Bronchial smooth muscle cell (primary cell): ENCODE data around the gene C4BPB. TPM values are rescaled to one million over a fixed set of nuclear protein-coding genes. Genes with fewer than 3 reads are reported as not detected.

Experiments used
- total RNA-seq: library from RNA; depleted of rRNA; stranded (reverse); fragments of >200 nt; gene quantifications from 2 replicates; pipeline ENCODE4 v1.2.1, GENCODE V29; 2014

The C4BPB gene, protein sequence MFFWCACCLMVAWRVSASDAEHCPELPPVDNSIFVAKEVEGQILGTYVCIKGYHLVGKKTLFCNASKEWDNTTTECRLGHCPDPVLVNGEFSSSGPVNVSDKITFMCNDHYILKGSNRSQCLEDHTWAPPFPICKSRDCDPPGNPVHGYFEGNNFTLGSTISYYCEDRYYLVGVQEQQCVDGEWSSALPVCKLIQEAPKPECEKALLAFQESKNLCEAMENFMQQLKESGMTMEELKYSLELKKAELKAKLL
- total RNA-seq = not detected in 2 replicates

DNA sequence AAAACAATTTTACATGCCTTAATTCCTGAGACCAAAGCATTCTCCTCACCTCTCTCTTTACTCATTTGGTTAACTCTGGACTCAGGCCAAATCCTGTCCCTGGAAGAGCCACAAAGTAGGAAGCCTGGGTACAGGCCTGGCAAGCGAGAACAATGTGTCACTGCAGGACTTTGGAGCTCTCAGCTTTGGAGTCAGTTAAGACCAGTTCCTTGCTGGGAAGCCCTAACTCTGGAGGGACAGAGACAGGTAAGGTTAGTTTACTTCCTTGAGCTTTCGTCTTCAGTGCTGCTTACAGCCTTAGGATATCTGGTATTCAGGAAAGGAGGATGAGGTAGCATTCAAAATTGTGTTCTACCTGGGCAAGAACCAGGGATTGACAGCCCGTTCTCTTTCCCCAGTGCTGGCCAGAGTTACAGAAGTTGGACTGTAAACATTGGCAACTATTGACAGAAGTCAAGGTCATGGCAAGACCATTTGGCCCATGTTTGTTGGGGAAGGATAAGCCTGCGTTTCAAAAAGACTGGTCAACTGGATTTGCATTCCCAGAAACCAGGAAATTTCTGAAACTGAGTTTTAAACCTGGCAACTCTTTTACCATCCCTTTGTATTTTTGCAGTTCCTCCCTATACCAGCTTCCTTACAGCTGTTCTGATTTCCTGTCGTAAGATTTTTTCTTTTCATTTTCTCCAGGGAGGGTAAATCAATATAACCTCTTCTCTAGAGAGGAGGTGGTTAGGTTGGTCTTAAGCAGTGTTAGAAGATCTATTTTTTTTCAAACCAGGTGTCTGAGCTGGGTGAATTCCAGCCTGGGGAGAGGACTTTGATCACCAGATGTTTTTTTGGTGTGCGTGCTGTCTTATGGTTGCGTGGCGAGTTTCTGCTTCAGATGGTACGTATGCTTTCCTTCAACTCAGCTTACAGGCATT is at the start of gene C4BPB:
Gene C4BPB, plus strand, starts transcription at position 160 of the 926 bp plus-strand sequence. Its CDS starts 672 bp downstream, at position 832.

DNA sequence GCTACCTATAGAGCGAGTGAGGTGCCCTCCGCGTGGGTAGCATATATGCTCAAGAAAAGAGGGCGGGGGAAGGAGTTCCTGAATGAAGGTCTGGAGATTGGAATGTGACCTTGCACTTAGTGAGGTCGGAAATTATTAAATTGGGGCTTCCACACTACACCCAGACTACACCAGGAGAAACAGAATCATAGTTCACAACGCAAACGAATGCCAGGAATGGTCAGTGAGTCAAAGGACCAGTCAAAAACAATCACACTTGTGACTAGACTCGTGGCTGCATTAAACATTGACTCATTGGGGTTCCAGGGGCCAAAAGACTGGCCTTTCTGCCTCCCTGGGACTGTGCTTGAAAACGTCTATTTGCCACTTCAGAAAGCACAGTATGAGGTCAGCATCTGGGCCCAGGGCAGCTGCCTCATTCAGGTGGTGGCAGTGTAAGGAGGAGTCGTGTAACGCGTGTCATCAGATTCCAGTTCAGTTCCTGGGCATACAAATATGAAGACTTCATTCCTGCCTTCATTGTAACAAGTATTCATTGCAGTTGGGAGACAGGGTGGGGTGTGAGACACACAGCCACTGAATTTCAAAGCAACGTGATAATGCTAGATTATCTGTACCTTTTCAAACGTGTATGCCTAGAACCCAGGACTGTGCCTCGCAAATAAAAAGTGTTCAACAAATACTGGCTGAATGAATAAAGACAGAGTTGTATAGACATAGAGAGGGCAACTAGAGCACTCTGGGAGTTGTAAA is 37.3 kb upstream of the C4BPB start, which contains the start of gene YOD1:
Gene YOD1, minus strand, starts transcription at position 18 of the 753 bp plus-strand sequence. CDS start 178 bp downstream, outside the sequence.

DNA sequence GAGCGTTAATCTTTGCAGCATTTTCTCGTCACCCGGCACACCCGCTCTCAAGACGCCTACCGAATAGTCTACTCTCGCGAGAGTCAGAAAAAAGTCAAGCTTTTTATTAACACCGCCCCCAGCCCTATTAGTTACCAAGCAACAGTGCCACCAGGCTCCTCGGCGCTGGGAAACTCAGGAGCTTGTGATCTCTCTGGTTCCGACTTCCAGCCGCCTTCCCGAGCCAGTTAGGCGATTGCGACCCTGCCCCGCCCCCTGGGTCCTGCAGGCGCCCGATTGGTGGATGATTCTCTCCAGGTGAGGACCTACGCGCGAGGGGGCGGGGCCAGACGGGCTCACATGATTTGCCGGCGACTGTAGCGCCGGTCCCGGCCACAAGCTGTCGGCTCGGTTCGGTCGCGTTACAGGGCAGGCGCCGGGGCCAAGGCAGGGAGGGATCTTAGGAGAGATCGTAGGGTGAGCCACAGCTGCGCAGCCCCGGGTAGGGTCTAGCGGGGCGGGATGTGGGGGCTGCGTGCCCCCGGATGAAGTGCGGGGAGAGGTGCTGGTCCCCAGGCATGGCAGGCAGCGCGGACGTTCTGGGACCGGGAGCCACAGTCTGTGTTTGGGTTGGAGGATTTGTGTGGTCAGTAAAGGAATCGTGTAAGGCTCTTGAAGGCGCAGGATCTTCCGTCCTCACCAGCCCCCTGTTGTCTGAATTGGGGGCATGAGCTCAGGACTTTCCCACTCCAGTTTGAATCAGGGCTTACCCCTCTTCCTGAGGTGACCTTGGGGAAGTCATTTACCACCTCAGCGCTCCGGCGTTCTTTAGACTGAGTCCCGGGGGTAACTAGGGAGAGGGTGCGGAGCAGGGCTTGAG is 35.5 kb upstream of the C4BPB start, which contains the start of gene PFKFB2:
Gene PFKFB2, plus strand, starts transcription at position 365 of the 859 bp plus-strand sequence. CDS start 1,443 bp downstream, outside the sequence.

DNA sequence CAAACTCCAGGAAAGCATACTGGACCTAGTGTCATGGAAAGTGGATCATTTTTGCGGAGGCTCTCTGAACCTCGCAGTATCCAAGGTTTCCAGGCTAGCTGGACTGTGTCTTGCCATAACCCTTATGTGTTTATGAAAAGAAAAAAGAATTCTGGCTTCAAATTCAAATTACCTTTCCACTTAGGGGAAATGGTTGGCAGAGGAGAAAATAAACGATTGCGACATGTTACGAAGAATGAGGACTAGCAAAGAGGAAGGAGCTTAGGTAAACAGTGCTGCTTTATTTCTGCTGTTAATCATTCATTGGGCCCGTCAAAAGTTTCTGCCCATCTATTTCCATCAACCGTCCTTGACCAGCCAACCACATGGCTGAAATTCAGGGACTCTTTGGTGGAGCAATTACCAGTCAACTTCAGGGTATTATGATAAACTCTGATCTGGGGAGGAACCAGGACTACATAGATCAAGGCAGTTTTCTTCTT is 15.3 kb downstream of the C4BPB start, which contains the start of gene C4BPA:
Gene C4BPA, plus strand, starts transcription at position 342 of the 482 bp plus-strand sequence. CDS start 8,793 bp downstream, outside the sequence.

Other genes with a start within 250 kb of the C4BPB start
- gene IL20, start 223.2 kb upstream of the C4BPB start, total RNA-seq = not detected in 2 replicates
- gene IL24, start 191.4 kb upstream of the C4BPB start, total RNA-seq = not detected in 2 replicates
- gene FCMR, start 166.9 kb upstream of the C4BPB start, total RNA-seq = not detected in 2 replicates
- not detected in 2 replicates for gene PIGR, start 142.4 kb upstream of the C4BPB start, total RNA-seq
- gene FCAMR, start 118.4 kb upstream of the C4BPB start, total RNA-seq = under 0.01 TPM in 1 of 2 replicates, not detected in the other
- under 0.01 TPM in 2 replicates for gene C1orf116, start 56.1 kb upstream of the C4BPB start, total RNA-seq
- gene YOD1, start 37.7 kb upstream of the C4BPB start, total RNA-seq = 3.3 and 3.8 TPM in 2 replicates
- 4.6 and 4.7 TPM in 2 replicates for gene PFKFB2, start 35.6 kb upstream of the C4BPB start, total RNA-seq
- under 0.01 TPM in 1 of 2 replicates, not detected in the other for gene C4BPA, start 15.4 kb downstream of the C4BPB start, total RNA-seq
- 16.2 and 16.7 TPM in 2 replicates for gene CD55, start 232.8 kb downstream of the C4BPB start, total RNA-seq